HepG2 (cell line): ENCODE measurements around the gene IL27RA. TPM values are rescaled to one million over a fixed set of nuclear protein-coding genes. Genes with fewer than 3 reads are reported as not detected.

ENCODE experiments used
- ATF1 ChIP-seq: IDR thresholded peaks from 2 replicates; pipeline ENCODE4 v1.6.1; 2016; ENCODE audit warnings: mild to moderate bottlenecking, control low read depth
- ATF7 ChIP-seq, 2 experiments: fragments of 450-650 bp in 1 of 2; sonication (generic) in 1 of 2; formaldehyde crosslinking in 1 of 2; IDR thresholded peaks; 2 replicates each; pipeline versions ENCODE4 v1.4.0 to v1.6.1; 2016 to 2020; ENCODE audit warnings: antibody characterized with exemption in 1 of 2, mild to moderate bottlenecking in 1 of 2, missing genetic modification reagents in 1 of 2
- BHLHE40 ChIP-seq: IDR thresholded peaks from 2 replicates; pipeline ENCODE4 v1.6.1; 2011; ENCODE audit warnings: low read length, improper control_type of control experiment
- FOXJ3 ChIP-seq: sonication (generic); formaldehyde crosslinking; IDR thresholded peaks from 2 replicates; pipeline ENCODE4 v1.4.0; 2020; ENCODE audit warnings: missing genetic modification reagents, mild to moderate bottlenecking, borderline replicate concordance
- HNRNPH1 ChIP-seq: fragments of 200-400 bp; formaldehyde crosslinking; optimal IDR thresholded peaks from 2 replicates; pipeline ENCODE3; 2017; ENCODE audit warnings: mild to moderate bottlenecking, low read depth, low read length
- MEIS1 ChIP-seq: sonication (generic); formaldehyde crosslinking; IDR thresholded peaks from 2 replicates; pipeline ENCODE4 v1.9.0; 2021; ENCODE audit warnings: mild to moderate bottlenecking, missing genetic modification reagents, moderate library complexity, borderline replicate concordance
- NFE2L2 ChIP-seq: fragments of 150-350 bp; IDR thresholded peaks from 2 replicates; pipeline ENCODE4 v1.6.1; 2014; ENCODE audit warnings: low read length
- NR2F2 ChIP-seq: IDR thresholded peaks from 2 replicates; pipeline ENCODE4 v1.6.1; 2012; ENCODE audit warnings: low read depth, inconsistent platforms, borderline replicate concordance
- PHF21A ChIP-seq: sonication (generic); formaldehyde crosslinking; IDR thresholded peaks from 2 replicates; pipeline ENCODE4 v1.5.0; 2020; ENCODE audit warnings: mild to moderate bottlenecking, missing genetic modification reagents
- RBAK ChIP-seq: sonication (generic); formaldehyde crosslinking; IDR thresholded peaks from 2 replicates; pipeline ENCODE4 v1.5.1; 2020; ENCODE audit warnings: mild to moderate bottlenecking, missing genetic modification reagents
- RORA ChIP-seq: sonication (generic); formaldehyde crosslinking; IDR thresholded peaks from 2 replicates; pipeline ENCODE4 v1.5.0; 2020; ENCODE audit warnings: mild to moderate bottlenecking, missing genetic modification reagents, moderate library complexity
- SP5 ChIP-seq: IDR thresholded peaks from 2 replicates; pipeline ENCODE4 v1.6.1; 2016; ENCODE audit warnings: low read depth, borderline replicate concordance
- TOPORS ChIP-seq: sonication (generic); formaldehyde crosslinking; IDR thresholded peaks from 2 replicates; pipeline ENCODE4 v1.8.0; 2023; ENCODE audit warnings: mild to moderate bottlenecking, missing genetic modification reagents
- ZFP62 ChIP-seq: sonication (generic); formaldehyde crosslinking; IDR thresholded peaks from 2 replicates; pipeline ENCODE4 v1.4.0; 2020; ENCODE audit warnings: missing genetic modification reagents
- ZNF235 ChIP-seq: sonication (generic); formaldehyde crosslinking; IDR thresholded peaks from 2 replicates; pipeline ENCODE4 v1.8.1; 2023; ENCODE audit warnings: mild to moderate bottlenecking, missing genetic modification reagents, borderline replicate concordance
- ZNF33B ChIP-seq: sonication (generic); formaldehyde crosslinking; IDR thresholded peaks from 2 replicates; pipeline ENCODE4 v1.5.1; 2020; ENCODE audit warnings: mild to moderate bottlenecking, missing genetic modification reagents
- ZNF558 ChIP-seq: sonication (generic); formaldehyde crosslinking; IDR thresholded peaks from 2 replicates; pipeline ENCODE4 v1.9.0; 2022; ENCODE audit warnings: mild to moderate bottlenecking, missing genetic modification reagents, borderline replicate concordance
- ZNF660 ChIP-seq: sonication (generic); formaldehyde crosslinking; IDR thresholded peaks from 2 replicates; pipeline ENCODE4 v1.5.1; 2020; ENCODE audit warnings: mild to moderate bottlenecking, low read depth, missing genetic modification reagents, borderline replicate concordance
- polyA plus RNA-seq, 8 experiments: library from polyadenylated mRNA; depleted of rRNA in 3 of 8; stranded (reverse) in 7 of 8; unstranded in 1 of 8; fragments of >200 nt; fragmentation: Illumina TruSeq in 4 of 8; extraction: Trizol in 4 of 8; gene quantifications; 2 replicates each; pipeline versions ENCODE4 v1.2.1 to v1.2.3, GENCODE V29; 2011 to 2016; ENCODE audit warnings: low read depth in 4 of 8, missing spikeins in 1 of 8, mixed read lengths in 1 of 8; ENCODE audit not compliant: insufficient read depth in 1 of 8
- total RNA-seq, 5 experiments: library from RNA; depleted of rRNA; stranded (reverse); fragments of >200 nt; fragmentation: Illumina TruSeq; extraction: Trizol; gene quantifications; 2 replicates each; pipeline ENCODE4 v1.2.3, GENCODE V29; 2016; ENCODE audit warnings: low read depth in 1 of 5
- TF ChIP-seq, protein P1 (sequence below): sonication (generic); formaldehyde crosslinking; IDR thresholded peaks from 2 replicates; pipeline ENCODE4 v1.5.0; 2020; ENCODE audit warnings: mild to moderate bottlenecking, missing genetic modification reagents
- TF ChIP-seq, protein P2 (sequence below): sonication (generic); formaldehyde crosslinking; IDR thresholded peaks from 2 replicates; pipeline ENCODE4 v1.4.0; 2020; ENCODE audit warnings: missing genetic modification reagents, mild to moderate bottlenecking, borderline replicate concordance
- TF ChIP-seq, protein P3 (sequence below): sonication (generic); formaldehyde crosslinking; IDR thresholded peaks from 2 replicates; pipeline ENCODE4 v1.4.0; 2020; ENCODE audit warnings: missing genetic modification reagents

Gene IL27RA
- total and polyA plus RNA-seq, 2 of the 13 experiments (the other 11 are each of a cell fraction or from before 2014, with no cell fraction given): 3.5 to 8.1 TPM

DNA sequence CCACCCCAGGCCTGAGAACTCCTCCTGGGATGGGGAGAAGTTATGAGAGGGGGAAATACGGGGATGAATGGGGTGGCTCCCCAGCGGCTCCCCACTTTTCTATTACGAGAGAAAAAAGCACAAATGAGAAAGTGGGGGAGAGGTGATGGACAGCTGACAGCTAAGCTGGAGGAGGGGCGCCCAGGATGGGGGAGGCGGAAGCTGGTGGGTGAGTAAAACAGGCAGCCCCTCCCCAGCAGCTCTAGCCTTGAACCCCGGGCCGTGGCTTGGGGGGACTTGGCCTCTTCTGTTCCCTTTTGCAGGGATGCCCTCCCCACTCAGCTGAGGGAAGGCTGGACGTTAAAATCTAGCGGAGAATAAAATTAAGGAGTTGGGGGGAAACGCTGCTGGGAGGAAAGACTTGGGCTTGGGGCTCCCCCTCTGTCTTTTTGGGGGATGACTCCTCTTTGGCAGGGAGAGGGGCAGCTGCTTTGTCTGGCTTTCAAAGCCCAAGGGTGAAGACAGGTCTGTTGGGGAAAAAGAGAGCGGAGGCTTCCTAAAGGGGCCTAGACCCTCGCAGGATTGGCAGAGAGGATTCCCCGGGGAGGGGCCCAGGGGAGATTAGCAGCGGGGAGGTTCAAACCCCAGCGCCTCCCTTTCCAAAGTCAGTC lies 60.4 kb downstream of the IL27RA start (continued):
- TF ChIP-seq RBAK (no peak), ZNF558 (CRISPR knock-in tag) (no peak), ZNF33B (no peak), PHF21A (no peak), ZFP62 (CRISPR knock-in tag) (no peak), TOPORS (CRISPR knock-in tag) (no peak), ATF7 (IDR thresholded peaks at IDR 0.05) (no peak), ATF7 (CRISPR knock-in tag; IDR thresholded peaks at IDR 0.05) (no peak), NFE2L2 (no peak), ATF1 (CRISPR knock-in tag) (no peak), BHLHE40 (no peak), RORA (no peak), FOXJ3 (CRISPR knock-in tag) (no peak), ZNF660 (CRISPR knock-in tag) (no peak), NR2F2 (no peak), MEIS1 (CRISPR knock-in tag) (0 out of 2 replicates have a peak, but pooled peaks have one; percentile 11), HNRNPH1 (no peak), ZNF235 (CRISPR knock-in tag) (no peak), SP5 (CRISPR knock-in tag) (0 out of 2 replicates have a peak, but pooled peaks have one; percentile 19)
- TF ChIP-seq, protein P1, sequence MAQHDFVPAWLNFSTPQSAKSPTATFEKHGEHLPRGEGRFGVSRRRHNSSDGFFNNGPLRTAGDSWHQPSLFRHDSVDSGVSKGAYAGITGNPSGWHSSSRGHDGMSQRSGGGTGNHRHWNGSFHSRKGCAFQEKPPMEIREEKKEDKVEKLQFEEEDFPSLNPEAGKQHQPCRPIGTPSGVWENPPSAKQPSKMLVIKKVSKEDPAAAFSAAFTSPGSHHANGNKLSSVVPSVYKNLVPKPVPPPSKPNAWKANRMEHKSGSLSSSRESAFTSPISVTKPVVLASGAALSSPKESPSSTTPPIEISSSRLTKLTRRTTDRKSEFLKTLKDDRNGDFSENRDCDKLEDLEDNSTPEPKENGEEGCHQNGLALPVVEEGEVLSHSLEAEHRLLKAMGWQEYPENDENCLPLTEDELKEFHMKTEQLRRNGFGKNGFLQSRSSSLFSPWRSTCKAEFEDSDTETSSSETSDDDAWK: no peak
- TF ChIP-seq, protein P2, sequence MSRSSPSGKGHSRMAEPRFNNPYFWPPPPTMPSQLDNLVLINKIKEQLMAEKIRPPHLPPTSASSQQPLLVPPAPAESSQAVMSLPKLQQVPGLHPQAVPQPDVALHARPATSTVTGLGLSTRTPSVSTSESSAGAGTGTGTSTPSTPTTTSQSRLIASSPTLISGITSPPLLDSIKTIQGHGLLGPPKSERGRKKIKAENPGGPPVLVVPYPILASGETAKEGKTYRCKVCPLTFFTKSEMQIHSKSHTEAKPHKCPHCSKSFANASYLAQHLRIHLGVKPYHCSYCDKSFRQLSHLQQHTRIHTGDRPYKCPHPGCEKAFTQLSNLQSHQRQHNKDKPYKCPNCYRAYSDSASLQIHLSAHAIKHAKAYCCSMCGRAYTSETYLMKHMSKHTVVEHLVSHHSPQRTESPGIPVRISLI (CRISPR knock-in tag): no peak
- TF ChIP-seq, protein P3, sequence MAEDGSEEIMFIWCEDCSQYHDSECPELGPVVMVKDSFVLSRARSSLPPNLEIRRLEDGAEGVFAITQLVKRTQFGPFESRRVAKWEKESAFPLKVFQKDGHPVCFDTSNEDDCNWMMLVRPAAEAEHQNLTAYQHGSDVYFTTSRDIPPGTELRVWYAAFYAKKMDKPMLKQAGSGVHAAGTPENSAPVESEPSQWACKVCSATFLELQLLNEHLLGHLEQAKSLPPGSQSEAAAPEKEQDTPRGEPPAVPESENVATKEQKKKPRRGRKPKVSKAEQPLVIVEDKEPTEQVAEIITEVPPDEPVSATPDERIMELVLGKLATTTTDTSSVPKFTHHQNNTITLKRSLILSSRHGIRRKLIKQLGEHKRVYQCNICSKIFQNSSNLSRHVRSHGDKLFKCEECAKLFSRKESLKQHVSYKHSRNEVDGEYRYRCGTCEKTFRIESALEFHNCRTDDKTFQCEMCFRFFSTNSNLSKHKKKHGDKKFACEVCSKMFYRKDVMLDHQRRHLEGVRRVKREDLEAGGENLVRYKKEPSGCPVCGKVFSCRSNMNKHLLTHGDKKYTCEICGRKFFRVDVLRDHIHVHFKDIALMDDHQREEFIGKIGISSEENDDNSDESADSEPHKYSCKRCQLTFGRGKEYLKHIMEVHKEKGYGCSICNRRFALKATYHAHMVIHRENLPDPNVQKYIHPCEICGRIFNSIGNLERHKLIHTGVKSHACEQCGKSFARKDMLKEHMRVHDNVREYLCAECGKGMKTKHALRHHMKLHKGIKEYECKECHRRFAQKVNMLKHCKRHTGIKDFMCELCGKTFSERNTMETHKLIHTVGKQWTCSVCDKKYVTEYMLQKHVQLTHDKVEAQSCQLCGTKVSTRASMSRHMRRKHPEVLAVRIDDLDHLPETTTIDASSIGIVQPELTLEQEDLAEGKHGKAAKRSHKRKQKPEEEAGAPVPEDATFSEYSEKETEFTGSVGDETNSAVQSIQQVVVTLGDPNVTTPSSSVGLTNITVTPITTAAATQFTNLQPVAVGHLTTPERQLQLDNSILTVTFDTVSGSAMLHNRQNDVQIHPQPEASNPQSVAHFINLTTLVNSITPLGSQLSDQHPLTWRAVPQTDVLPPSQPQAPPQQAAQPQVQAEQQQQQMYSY (CRISPR knock-in tag): no peak
